Adrenal gland (tissue), 12 donors: ENCODE results near the gene ELAPOR1. TPM values are rescaled to one million over a fixed set of nuclear protein-coding genes. Genes with fewer than 3 reads are reported as not detected.
A peak's percentile ranks its signal among the peaks of the same experiment; 100 is the strongest.

ENCODE experiments used
- DNase-seq, 7 donors: peaks; one replicate each; pipeline ENCODE4 v3.0.0-alpha.2; 2019 to 2020
- H3K27ac ChIP-seq, 5 donors: fragments of 200-600 bp; sonication (generic) in 4 of 5; 1 replicate in 3 of 5; 2 replicates in 2 of 5; pipeline versions ENCODE4 v1.5.1 to v1.8.0; 2016 to 2020; ENCODE audit warnings: mild to moderate bottlenecking in 1 of 5
- H3K27me3 ChIP-seq: fragments of 200-600 bp; 2 replicates; pipeline ENCODE4 v1.8.0; 2021
- H3K36me3 ChIP-seq, 2 donors: fragments of 200-600 bp; replicated peaks in 1 of 2; 1 replicate in 1 of 2; 2 replicates in 1 of 2; pipeline versions ENCODE4 v1.5.1 to v1.8.0; 2018 to 2022
- H3K4me1 ChIP-seq, 2 donors: fragments of 200-600 bp; replicated peaks in 1 of 2; 1 replicate in 1 of 2; 2 replicates in 1 of 2; pipeline versions ENCODE4 v1.5.1 to v1.8.0; 2018 to 2021
- H3K4me3 ChIP-seq, 4 donors: fragments of 200-600 bp; sonication (generic) in 3 of 4; one replicate each; pipeline ENCODE4 v1.5.1; 2016 to 2018
- H3K9me3 ChIP-seq, 3 donors: fragments of 200-600 bp; sonication (generic) in 1 of 3; replicated peaks in 1 of 3; 1 replicate in 2 of 3; 2 replicates in 1 of 3; pipeline versions ENCODE4 v1.5.1 to v1.8.0; 2016 to 2021
- POLR2A ChIP-seq, 2 donors: fragments of 450-650 bp; IDR thresholded peaks; one replicate each; pipeline ENCODE4 v1.6.1; 2017; ENCODE audit warnings: antibody characterized with exemption in 2 of 2, mild to moderate bottlenecking in 2 of 2, moderate library complexity in 1 of 2
- WGBS, 4 donors: extraction: QIAGEN DNeasy Blood & Tissue Kit in 2 of 4; methylation state at CpG; one replicate each; pipeline versions ENCODE4 v1.1.5 to v1.1.7; 2013 to 2017; 5-methylcytosine and 5-hydroxymethylcytosine counted together
- intact Hi-C, 2 donors: fragments of 100-400 bp; cut with DNase I; formaldehyde crosslinking; loops; one replicate each; pipeline versions ENCODE4 v1.14.1 to v1.15.0; 2022 to 2023
- polyA plus RNA-seq, 3 donors: library from polyadenylated mRNA; stranded (reverse); fragments of 200-250 nt in 2 of 3; fragments of 350-450 nt in 1 of 3; fragmentation: Illumina TruSeq in 1 of 3; extraction: RNeasy Lipid Tissue Mini Kit (QIAGEN cat#74804) in 1 of 3; gene quantifications; one replicate each; pipeline ENCODE4 v1.2.3, GENCODE V29; 2013 to 2014
- total RNA-seq, 9 donors: library from RNA; depleted of rRNA in 4 of 9; stranded (reverse); fragments of >200 nt in 4 of 9; fragments of 120-200 nt in 1 of 9; fragmentation: NEBNext Ultra II Directional in 1 of 9; extraction: Animal tissue kit (Norgen Biotek cat#: 25700) in 1 of 9; gene quantifications; one replicate each; pipeline versions ENCODE4 v1.1.0 to v1.2.4, GENCODE V29; 2013 to 2023
- TF ChIP-seq, protein P1 (sequence below), 6 experiments: fragments of 450-650 bp in 4 of 6; fragments of 200-600 bp in 2 of 6; sonication (generic) in 1 of 6; IDR thresholded peaks; 1 replicate in 5 of 6; 2 replicates in 1 of 6; pipeline versions ENCODE4 v1.5.1 to v1.8.0; 2016 to 2021; ENCODE audit warnings: antibody characterized with exemption in 6 of 6, mild to moderate bottlenecking in 2 of 6, moderate library complexity in 1 of 6
- donor health status: healthy with polysubstance abuse.
- donor health status: Bipolar disorder and iron deficiency.
- donor health status: DM: yes; HTN: yes; CAD: no.
- donor health status: DM: no; HTN: no; CAD: no.
- donor health status: DM: no; HTN: no; CAD: no.
- donor health status: DM: yes; HTN: yes; CAD: no.

ELAPOR1 gene
- total and polyA plus RNA-seq, 12 donors, result 0.09 to 11.2 (median 1.6) TPM

DNA sequence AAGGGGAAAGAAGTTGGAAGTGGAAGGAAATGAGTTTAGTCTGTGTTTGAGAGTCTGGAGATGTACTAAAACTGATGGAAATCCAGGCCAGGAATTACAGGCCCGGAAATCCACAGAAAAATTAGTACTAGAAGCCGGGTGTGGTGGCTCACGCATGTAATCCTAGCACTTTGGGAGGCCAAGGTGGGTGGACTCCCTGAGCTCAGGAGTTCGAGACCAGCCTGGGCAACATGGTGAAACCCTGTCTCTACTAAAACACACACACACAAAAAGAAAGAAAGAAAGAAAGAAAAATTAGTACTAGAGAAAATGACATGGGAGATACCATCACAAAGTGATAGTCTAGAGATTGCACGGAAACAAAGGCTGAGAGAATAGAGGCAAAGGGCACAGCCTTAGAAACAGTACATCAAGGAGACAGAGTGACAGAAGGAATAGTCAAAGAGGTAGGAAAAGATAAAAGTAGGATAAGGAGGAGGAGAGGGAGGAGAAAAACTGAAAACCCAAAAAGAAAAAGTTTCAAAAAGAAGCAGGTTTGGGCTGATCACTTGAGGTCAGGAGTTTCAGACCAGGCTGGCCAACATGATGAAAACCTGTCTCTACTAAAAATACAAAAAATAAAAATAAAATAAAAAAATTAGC, 33.4 kb upstream of the ELAPOR1 start:
- peak overlapping the region in 2 of 5 donors; percentile 55 to 56 for H3K27ac ChIP-seq

DNA sequence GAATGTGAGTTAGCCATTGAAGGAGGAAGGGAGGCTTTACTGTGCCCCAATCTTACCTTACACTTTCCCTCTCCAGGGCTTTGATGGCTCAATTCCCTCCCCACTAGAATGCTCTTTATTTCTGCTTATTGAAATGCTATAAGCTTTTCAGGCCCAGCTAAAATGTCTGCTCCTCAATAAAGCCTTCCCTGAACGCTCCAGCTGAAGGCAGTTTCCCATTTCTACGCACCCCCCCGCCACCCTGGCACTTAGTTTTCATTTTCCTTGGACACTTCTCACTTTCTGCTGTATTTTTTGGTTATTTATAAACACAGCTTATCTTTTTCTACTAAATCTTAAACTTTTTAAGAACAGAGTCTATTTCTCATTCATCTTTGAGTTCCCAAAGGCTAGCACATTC, 30.4 kb upstream of the ELAPOR1 start:
- no peak for DNase-seq
- Histone ChIP-seq H3K4me3 (no peak overlapping the region), H3K36me3 (no peaks in the 10 kb centered on the region), H3K9me3 (no peaks in the 10 kb centered on the region), H3K4me1 (no peaks in the 10 kb centered on the region), H3K27me3 (no peaks in the 10 kb centered on the region), H3K27ac (no peak overlapping the region)
- TF ChIP-seq, protein P1, sequence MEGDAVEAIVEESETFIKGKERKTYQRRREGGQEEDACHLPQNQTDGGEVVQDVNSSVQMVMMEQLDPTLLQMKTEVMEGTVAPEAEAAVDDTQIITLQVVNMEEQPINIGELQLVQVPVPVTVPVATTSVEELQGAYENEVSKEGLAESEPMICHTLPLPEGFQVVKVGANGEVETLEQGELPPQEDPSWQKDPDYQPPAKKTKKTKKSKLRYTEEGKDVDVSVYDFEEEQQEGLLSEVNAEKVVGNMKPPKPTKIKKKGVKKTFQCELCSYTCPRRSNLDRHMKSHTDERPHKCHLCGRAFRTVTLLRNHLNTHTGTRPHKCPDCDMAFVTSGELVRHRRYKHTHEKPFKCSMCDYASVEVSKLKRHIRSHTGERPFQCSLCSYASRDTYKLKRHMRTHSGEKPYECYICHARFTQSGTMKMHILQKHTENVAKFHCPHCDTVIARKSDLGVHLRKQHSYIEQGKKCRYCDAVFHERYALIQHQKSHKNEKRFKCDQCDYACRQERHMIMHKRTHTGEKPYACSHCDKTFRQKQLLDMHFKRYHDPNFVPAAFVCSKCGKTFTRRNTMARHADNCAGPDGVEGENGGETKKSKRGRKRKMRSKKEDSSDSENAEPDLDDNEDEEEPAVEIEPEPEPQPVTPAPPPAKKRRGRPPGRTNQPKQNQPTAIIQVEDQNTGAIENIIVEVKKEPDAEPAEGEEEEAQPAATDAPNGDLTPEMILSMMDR (IDR thresholded peaks at IDR 0.05), result no peak
- TF ChIP-seq POLR2A (IDR thresholded peaks at IDR 0.05), result no peak
- 71 to 91% (median 85%) methylated on average over 3 of the region's 3 CpGs for WGBS, 4 donors
- intact Hi-C loops, result no loop called here

More for the DNA sequence above, 33.4 kb upstream of the ELAPOR1 start:
- Histone ChIP-seq H3K4me1 (peaks cover 0 to 5% of the 10 kb centered on the region in 2 donors), H3K9me3 (no peaks in the 10 kb centered on the region), H3K36me3 (no peaks in the 10 kb centered on the region), H3K4me3 (no peak overlapping the region), H3K27me3 (no peaks in the 10 kb centered on the region)
- TF ChIP-seq POLR2A (IDR thresholded peaks at IDR 0.05), result no peak
- TF ChIP-seq, protein P1 (IDR thresholded peaks at IDR 0.05), result no peak
- no peak for DNase-seq
- intact Hi-C loops, result no loop called here
- WGBS, 4 donors, result 75 to 79% (median 77%) methylated on average over 5 of the region's 5 CpGs

DNA sequence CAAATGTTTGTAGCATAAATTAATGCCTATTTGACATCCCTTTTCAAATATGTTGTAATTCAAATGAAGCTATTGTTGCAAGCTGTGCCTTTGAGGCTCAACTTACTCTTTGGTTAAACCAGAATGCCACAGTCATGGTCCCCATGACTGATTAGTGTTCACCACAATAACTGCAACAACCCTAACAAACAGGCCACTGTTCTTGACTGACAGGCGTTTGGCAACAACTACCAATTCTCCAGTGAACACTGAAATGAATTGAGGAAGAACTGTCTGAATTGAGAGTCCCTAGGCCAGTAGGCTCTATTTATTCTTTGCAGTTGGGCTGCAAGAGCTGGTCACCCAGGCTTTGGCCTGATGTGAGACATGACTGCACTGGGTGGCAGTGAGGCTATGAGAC, 30.0 kb upstream of the ELAPOR1 start:
- Histone ChIP-seq H3K27me3 (no peaks in the 10 kb centered on the region), H3K36me3 (no peaks in the 10 kb centered on the region), H3K4me3 (no peak overlapping the region), H3K4me1 (no peaks in the 10 kb centered on the region), H3K27ac (no peak overlapping the region), H3K9me3 (no peaks in the 10 kb centered on the region)
- WGBS, 4 donors, result 37 to 75% (median 49%) methylated on average over 1 of the region's 1 CpG
- no peak for DNase-seq
- TF ChIP-seq, protein P1 (IDR thresholded peaks at IDR 0.05), result no peak
- TF ChIP-seq POLR2A (IDR thresholded peaks at IDR 0.05), result no peak
- intact Hi-C loops, result no loop called here

DNA sequence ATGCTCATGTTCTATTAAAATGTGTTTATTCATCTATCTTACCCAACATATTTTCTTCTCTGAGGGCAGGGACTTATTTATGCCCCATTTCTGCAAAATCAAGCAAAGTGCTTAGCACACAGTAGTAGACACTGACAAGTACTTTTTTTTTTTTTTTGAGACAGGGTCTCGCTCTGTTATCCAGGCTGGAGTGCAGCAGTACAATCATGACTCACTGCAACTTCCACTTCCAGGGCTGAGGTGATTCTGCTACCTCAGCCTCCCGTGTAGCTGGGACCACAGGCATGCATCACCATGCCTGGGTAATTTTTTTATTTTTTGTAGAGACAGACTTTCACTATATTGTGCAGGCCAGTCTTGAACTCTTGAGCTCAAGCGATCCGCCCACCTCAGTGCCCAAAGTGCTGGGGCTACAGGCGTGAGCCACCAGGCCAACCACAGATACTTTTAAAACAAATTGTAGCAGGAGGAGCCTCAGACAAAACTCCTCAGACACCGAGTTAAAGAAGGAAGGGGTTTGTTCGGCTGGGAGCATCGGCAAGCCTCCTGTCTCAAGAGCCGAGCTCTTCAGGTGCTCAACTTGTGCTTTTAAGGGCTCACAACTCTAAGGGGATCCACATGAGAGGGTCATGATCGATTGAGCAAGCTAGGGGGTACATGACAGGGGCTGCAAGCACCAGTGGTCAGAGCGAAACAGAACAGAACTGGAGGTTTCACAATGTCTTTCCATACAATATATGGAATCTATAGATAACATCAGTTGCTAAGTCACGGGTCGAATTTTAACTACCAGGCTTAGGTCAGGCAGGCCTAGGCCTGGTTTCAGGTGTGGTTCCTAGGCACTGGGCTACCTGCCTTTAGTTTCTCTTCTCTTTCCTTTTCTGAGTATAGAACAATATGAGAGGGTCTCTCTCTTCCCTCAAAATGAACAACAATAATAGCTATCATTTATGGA, 29.1 kb upstream of the ELAPOR1 start:
- intact Hi-C loops, result no loop called here
- no peak overlapping the region for H3K4me3 ChIP-seq
- H3K36me3 ChIP-seq, result no peaks in the 10 kb centered on the region
- DNase-seq, result no peak
- TF ChIP-seq, protein P1 (IDR thresholded peaks at IDR 0.05), result no peak
- TF ChIP-seq POLR2A (IDR thresholded peaks at IDR 0.05), result no peak
- WGBS, 4 donors, result 82 to 90% (median 88%) methylated on average over 13 of the region's 13 CpGs
- no peaks in the 10 kb centered on the region for H3K9me3 ChIP-seq
- H3K27ac ChIP-seq, result no peak overlapping the region
- no peaks in the 10 kb centered on the region for H3K27me3 ChIP-seq
- peaks cover 0 to 4% of the 10 kb centered on the region in 2 donors for H3K4me1 ChIP-seq
